Measurements from ENCODE around the gene CST8.
A peak's percentile ranks its signal among the peaks of the same experiment; 100 is the strongest.
"Not testable (repeated sequence)": the region's sequence is repeated elsewhere in the genome, so short reads cannot be mapped to it uniquely, and the experiment has no call there.

CST8 gene

GRCh38 chr20:23490817-23491216 is at the start of gene CST8:
Gene CST8 (plus strand): TSS chr20:23491117. CDS start chr20:23491668, 551 bp downstream.
- DNase-seq = no peak

- DNase-seq = peak; percentile 80
Measured at GRCh38 chr20:23441850-23442313, 49.0 kb upstream of the CST8 start.

- DNase-seq = no peak
Measured at GRCh38 chr20:23442436-23442835, 48.5 kb upstream of the CST8 start.

GRCh38 chr20:23444859-23445258 is 46.1 kb upstream of the CST8 start:
- DNase-seq = no peak

GRCh38 chr20:23445596-23446217 is 45.2 kb upstream of the CST8 start:
- DNase-seq = no peak

- DNase-seq = peak; percentile 67
Measured at GRCh38 chr20:23446505-23446904, 44.4 kb upstream of the CST8 start.

- DNase-seq = no peak
Measured at GRCh38 chr20:23448167-23448566, 42.8 kb upstream of the CST8 start.

- DNase-seq = no peak
Measured at GRCh38 chr20:23449421-23449820, 41.5 kb upstream of the CST8 start.

GRCh38 chr20:23450877-23451276 is 40.0 kb upstream of the CST8 start:
- DNase-seq = no peak

GRCh38 chr20:23451956-23452487 is 38.9 kb upstream of the CST8 start:
- no peak for DNase-seq

GRCh38 chr20:23452776-23453175 is 38.1 kb upstream of the CST8 start, which contains the start of gene CST11:
Gene CST11 (minus strand): TSS chr20:23452876. CDS start chr20:23452811, 65 bp downstream.
- DNase-seq = no peak

GRCh38 chr20:23453549-23454543 is 37.1 kb upstream of the CST8 start:
- DNase-seq = no peak

- no peak for DNase-seq
Measured at GRCh38 chr20:23454816-23455215, 36.1 kb upstream of the CST8 start.

GRCh38 chr20:23455639-23456038 is 35.3 kb upstream of the CST8 start:
- DNase-seq = no peak

GRCh38 chr20:23456409-23456808 is 34.5 kb upstream of the CST8 start:
- DNase-seq = no peak

GRCh38 chr20:23456873-23457272 is 34.0 kb upstream of the CST8 start:
- no peak for DNase-seq

- no peak for DNase-seq
Measured at GRCh38 chr20:23459461-23460150, 31.3 kb upstream of the CST8 start.

- DNase-seq = no peak
Measured at GRCh38 chr20:23461180-23461579, 29.7 kb upstream of the CST8 start.

- not testable (repeated sequence) for DNase-seq
Measured at GRCh38 chr20:23466961-23467360, 24.0 kb upstream of the CST8 start.

GRCh38 chr20:23472306-23472705 is 18.6 kb upstream of the CST8 start:
- not testable (repeated sequence) for DNase-seq

- DNase-seq = not testable (repeated sequence)
Measured at GRCh38 chr20:23473293-23473692, 17.6 kb upstream of the CST8 start.

GRCh38 chr20:23475395-23475794 is 15.5 kb upstream of the CST8 start:
- no peak for DNase-seq

All from stimulated activated CD8-positive, alpha-beta memory T cell treated with anti-CD3 and anti-CD28 coated beads, Interleukin-4, amount 100 ng/mL, for 48 hours (primary cell).